ENCODE results near the gene POU2F3. TPM values are rescaled to one million over a fixed set of nuclear protein-coding genes. Genes with fewer than 3 reads are reported as not detected.
A peak's percentile ranks its signal among the peaks of the same experiment; 100 is the strongest.

POU2F3 gene
- total RNA-seq, 1 donor from 2014 or later = 0.98 TPM

DNA sequence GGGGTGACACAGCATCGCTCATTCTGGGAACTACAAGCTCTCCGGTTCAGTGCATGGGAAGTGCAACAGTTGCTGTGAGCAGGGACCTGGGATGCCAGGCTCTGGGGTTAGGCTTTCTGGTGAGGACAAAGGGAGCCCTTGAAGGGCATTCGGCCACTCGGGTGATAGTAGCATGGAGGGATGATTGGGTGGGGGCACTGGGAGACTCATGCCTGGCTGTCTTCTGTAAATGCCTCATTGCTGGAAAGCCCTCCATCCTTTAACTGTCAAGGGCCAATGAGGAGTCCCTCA, 19.2 kb upstream of the POU2F3 start:
- peaks cover 14% of the 10 kb centered on the region for H3K4me1 Mint-ChIP-seq
- TF ChIP-seq, protein P1, sequence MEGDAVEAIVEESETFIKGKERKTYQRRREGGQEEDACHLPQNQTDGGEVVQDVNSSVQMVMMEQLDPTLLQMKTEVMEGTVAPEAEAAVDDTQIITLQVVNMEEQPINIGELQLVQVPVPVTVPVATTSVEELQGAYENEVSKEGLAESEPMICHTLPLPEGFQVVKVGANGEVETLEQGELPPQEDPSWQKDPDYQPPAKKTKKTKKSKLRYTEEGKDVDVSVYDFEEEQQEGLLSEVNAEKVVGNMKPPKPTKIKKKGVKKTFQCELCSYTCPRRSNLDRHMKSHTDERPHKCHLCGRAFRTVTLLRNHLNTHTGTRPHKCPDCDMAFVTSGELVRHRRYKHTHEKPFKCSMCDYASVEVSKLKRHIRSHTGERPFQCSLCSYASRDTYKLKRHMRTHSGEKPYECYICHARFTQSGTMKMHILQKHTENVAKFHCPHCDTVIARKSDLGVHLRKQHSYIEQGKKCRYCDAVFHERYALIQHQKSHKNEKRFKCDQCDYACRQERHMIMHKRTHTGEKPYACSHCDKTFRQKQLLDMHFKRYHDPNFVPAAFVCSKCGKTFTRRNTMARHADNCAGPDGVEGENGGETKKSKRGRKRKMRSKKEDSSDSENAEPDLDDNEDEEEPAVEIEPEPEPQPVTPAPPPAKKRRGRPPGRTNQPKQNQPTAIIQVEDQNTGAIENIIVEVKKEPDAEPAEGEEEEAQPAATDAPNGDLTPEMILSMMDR (IDR thresholded peaks at IDR 0.05; ENCODE audit: unreplicated experiment) = no peak
- H3K36me3 Mint-ChIP-seq = no peaks in the 10 kb centered on the region
- no peak overlapping the region for H3K27ac Mint-ChIP-seq
- no peaks in the 10 kb centered on the region for H3K9me3 Mint-ChIP-seq
- H3K27me3 Mint-ChIP-seq (ENCODE audit: low read depth) = no peaks in the 10 kb centered on the region
- DNase-seq (ENCODE audit: low spot score in 2 of 2, unreplicated experiment in 2 of 2) = no peak
- no peak overlapping the region for H3K4me3 Mint-ChIP-seq

- H3K27ac Mint-ChIP-seq = no peak overlapping the region
- no peak overlapping the region for H3K4me3 Mint-ChIP-seq
- H3K36me3 Mint-ChIP-seq = no peaks in the 10 kb centered on the region
- no peaks in the 10 kb centered on the region for H3K9me3 Mint-ChIP-seq
- DNase-seq (ENCODE audit: low spot score in 2 of 2, unreplicated experiment in 2 of 2) = no peak
- H3K27me3 Mint-ChIP-seq (ENCODE audit: low read depth) = no peaks in the 10 kb centered on the region
- TF ChIP-seq, protein P1 (IDR thresholded peaks at IDR 0.05; ENCODE audit: unreplicated experiment) = no peak
- peaks cover 12% of the 10 kb centered on the region for H3K4me1 Mint-ChIP-seq
Observed at GRCh38 chr11:120221115-120221752, 18.7 kb upstream of the POU2F3 start.

GRCh38 chr11:120222916-120223315, 17.0 kb upstream of the POU2F3 start:
- Mint-ChIP-seq H3K36me3 (no peaks in the 10 kb centered on the region), H3K4me3 (no peak overlapping the region), H3K27ac (no peak overlapping the region), H3K9me3 (no peaks in the 10 kb centered on the region), H3K4me1 (peaks cover 12% of the 10 kb centered on the region), H3K27me3 (ENCODE audit: low read depth) (no peaks in the 10 kb centered on the region)
- no peak for DNase-seq (ENCODE audit: low spot score in 2 of 2, unreplicated experiment in 2 of 2)
- TF ChIP-seq, protein P1 (IDR thresholded peaks at IDR 0.05; ENCODE audit: unreplicated experiment) = no peak

- Mint-ChIP-seq H3K9me3 (no peaks in the 10 kb centered on the region), H3K27me3 (ENCODE audit: low read depth) (no peaks in the 10 kb centered on the region), H3K36me3 (no peaks in the 10 kb centered on the region), H3K27ac (no peak overlapping the region), H3K4me3 (no peak overlapping the region), H3K4me1 (peaks cover 12% of the 10 kb centered on the region)
- TF ChIP-seq, protein P1 (IDR thresholded peaks at IDR 0.05; ENCODE audit: unreplicated experiment) = no peak
- no peak for DNase-seq (ENCODE audit: low spot score in 2 of 2, unreplicated experiment in 2 of 2)
Observed at GRCh38 chr11:120223793-120224192, 16.1 kb upstream of the POU2F3 start.

- TF ChIP-seq, protein P1 (IDR thresholded peaks at IDR 0.05; ENCODE audit: unreplicated experiment) = no peak
- Mint-ChIP-seq H3K27me3 (ENCODE audit: low read depth) (no peaks in the 10 kb centered on the region), H3K4me3 (no peak overlapping the region), H3K9me3 (no peaks in the 10 kb centered on the region), H3K4me1 (peaks cover 12% of the 10 kb centered on the region), H3K36me3 (no peaks in the 10 kb centered on the region), H3K27ac (peak overlapping the region; percentile 64)
- DNase-seq (ENCODE audit: low spot score in 2 of 2, unreplicated experiment in 2 of 2) = no peak
Observed at GRCh38 chr11:120224361-120224760, 15.6 kb upstream of the POU2F3 start.
